ENCODE results near the gene TARS2. TPM values are rescaled to one million over a fixed set of nuclear protein-coding genes. Genes with fewer than 3 reads are reported as not detected.

The TARS2 gene
- polyA plus RNA-seq, 2 of the 4 experiments (the other 2 are of a cell fraction): 19.4 to 21.6 TPM

DNA sequence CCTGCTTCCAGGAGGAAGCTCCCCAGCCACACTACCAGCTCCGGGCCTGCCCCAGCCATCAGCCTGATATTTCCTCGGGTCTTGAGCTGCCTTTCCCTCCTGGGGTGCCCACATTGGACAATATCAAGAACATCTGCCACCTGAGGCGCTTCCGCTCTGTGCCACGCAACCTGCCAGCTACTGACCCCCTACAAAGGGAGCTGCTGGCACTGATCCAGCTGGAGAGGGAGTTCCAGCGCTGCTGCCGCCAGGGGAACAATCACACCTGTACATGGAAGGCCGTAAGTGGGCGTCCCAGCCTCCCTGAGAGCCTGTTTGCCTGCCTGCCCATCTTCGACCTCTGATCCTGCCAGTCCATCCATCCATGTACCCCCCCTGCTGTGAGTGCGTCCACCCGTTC lies 24.3 kb downstream of the TARS2 start:
- no peak overlapping the region for H3K27ac ChIP-seq
- H3K9me3 ChIP-seq: no peaks in the 10 kb centered on the region
- ChIA-PET POLR2A (no interaction called here), CTCF (interaction anchor here (0.9 to 12.4 kb wide), 6 partner anchors 9 to 302 kb away, joined by 3 to 114 read pairs (median 4); no protein-coding TSS in a partner anchor)
- 88% methylated on average over 12 of the region's 12 CpGs for WGBS (ENCODE audit: missing lambda C conversion rate)
- no peak for ATAC-seq
- TF ChIP-seq, protein P1, sequence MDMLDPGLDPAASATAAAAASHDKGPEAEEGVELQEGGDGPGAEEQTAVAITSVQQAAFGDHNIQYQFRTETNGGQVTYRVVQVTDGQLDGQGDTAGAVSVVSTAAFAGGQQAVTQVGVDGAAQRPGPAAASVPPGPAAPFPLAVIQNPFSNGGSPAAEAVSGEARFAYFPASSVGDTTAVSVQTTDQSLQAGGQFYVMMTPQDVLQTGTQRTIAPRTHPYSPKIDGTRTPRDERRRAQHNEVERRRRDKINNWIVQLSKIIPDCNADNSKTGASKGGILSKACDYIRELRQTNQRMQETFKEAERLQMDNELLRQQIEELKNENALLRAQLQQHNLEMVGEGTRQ (IDR thresholded peaks at IDR 0.05): no peak
- no peak for TF ChIP-seq SMC3 (IDR thresholded peaks at IDR 0.05)
- no peak for TF ChIP-seq NFE2L2 (conservative IDR thresholded peaks at IDR 0.05; ENCODE audit: low read length)
- TF ChIP-seq RNF2 (IDR thresholded peaks at IDR 0.05; ENCODE audit: borderline replicate concordance, low read depth): no peak
- TF ChIP-seq ZNF302 (CRISPR knock-in tag; IDR thresholded peaks at IDR 0.05): no peak
- no peak for TF ChIP-seq POLR2AphosphoS2 (conservative IDR thresholded peaks at IDR 0.05; ENCODE audit: low read length)
- no peak for TF ChIP-seq CBX2 (IDR thresholded peaks at IDR 0.05; ENCODE audit: borderline replicate concordance, low read depth)
- TF ChIP-seq GATA3 (IDR thresholded peaks at IDR 0.05; ENCODE audit: borderline replicate concordance): no peak
- no peak for TF ChIP-seq FOSB (CRISPR knock-in tag; IDR thresholded peaks at IDR 0.05)
- TF ChIP-seq, protein P2, sequence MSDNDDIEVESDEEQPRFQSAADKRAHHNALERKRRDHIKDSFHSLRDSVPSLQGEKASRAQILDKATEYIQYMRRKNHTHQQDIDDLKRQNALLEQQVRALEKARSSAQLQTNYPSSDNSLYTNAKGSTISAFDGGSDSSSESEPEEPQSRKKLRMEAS (IDR thresholded peaks at IDR 0.05): no peak
- TF ChIP-seq, protein P3, sequence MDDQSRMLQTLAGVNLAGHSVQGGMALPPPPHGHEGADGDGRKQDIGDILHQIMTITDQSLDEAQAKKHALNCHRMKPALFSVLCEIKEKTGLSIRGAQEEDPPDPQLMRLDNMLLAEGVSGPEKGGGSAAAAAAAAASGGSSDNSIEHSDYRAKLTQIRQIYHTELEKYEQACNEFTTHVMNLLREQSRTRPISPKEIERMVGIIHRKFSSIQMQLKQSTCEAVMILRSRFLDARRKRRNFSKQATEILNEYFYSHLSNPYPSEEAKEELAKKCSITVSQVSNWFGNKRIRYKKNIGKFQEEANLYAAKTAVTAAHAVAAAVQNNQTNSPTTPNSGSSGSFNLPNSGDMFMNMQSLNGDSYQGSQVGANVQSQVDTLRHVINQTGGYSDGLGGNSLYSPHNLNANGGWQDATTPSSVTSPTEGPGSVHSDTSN (IDR thresholded peaks at IDR 0.05): no peak
- no peak for DNase-seq (ENCODE audit: low read depth in 1 of 2, low spot score in 1 of 2)
- H3K4me3 ChIP-seq: no peak overlapping the region
- no peak overlapping the region for H3K4me2 ChIP-seq
- H3K4me1 ChIP-seq: peaks cover 22% of the 10 kb centered on the region
- no peak for FAIRE-seq

DNA sequence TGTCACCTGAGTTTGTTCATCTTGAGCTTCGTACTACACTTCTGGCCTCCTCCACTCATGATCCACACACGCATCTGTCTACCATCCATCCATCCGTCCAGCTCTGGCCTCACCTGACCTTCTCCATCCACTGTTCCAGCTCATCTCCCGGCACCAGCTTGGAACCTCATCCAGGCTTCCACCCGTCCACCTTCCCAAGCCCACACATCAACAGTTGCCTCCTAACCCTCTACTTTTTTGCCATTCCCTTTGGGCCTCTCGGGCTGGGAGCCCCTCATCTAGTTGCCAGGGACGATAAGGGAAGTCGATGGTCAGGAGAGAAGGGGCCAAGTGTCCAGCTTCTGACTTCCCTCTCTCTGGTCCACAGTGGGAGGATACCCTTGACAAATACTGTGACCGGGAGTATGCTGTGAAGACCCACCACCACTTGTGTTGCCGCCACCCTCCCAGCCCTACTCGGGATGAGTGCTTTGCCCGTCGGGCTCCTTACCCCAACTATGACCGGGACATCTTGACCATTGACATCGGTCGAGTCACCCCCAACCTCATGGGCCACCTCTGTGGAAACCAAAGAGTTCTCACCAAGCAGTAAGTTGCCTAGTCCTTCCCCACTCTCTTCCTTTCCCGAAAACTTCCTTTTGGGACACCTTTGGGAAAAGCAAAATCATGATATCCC lies 24.9 kb downstream of the TARS2 start:
- CTCF ChIA-PET: interaction anchor here (0.9 to 12.4 kb wide), 6 partner anchors 9 to 301 kb away, joined by 3 to 114 read pairs (median 4); no protein-coding TSS in a partner anchor
- no peak overlapping the region for H3K27ac ChIP-seq
- no peak for ATAC-seq
- H3K9me3 ChIP-seq: no peaks in the 10 kb centered on the region
- TF ChIP-seq MYC (IDR thresholded peaks at IDR 0.05; ENCODE audit: borderline replicate concordance, low read length) (no peak), EHMT2 (IDR thresholded peaks at IDR 0.05; ENCODE audit: low read depth) (no peak), POLR2A (IDR thresholded peaks at IDR 0.05; ENCODE audit: low read length) (no peak), CHD2 (IDR thresholded peaks at IDR 0.05; ENCODE audit: low read length, partially characterized antibody) (no peak), HOXB13 (CRISPR knock-in tag; IDR thresholded peaks at IDR 0.05; ENCODE audit: low read depth) (no peak), RNF2 (IDR thresholded peaks at IDR 0.05; ENCODE audit: borderline replicate concordance, low read depth) (no peak)
- TF ChIP-seq, protein P4, sequence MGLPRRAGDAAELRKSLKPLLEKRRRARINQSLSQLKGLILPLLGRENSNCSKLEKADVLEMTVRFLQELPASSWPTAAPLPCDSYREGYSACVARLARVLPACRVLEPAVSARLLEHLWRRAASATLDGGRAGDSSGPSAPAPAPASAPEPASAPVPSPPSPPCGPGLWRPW (IDR thresholded peaks at IDR 0.05): no peak
- H3K4me3 ChIP-seq: no peak overlapping the region
- WGBS (ENCODE audit: missing lambda C conversion rate): 73% methylated on average over 17 of the region's 17 CpGs
- H3K4me2 ChIP-seq: no peak overlapping the region
- peaks cover 25% of the 10 kb centered on the region for H3K4me1 ChIP-seq
- DNase-seq (ENCODE audit: low read depth in 1 of 2, low spot score in 1 of 2): no peak
- no peak for FAIRE-seq
- POLR2A ChIA-PET: no interaction called here

DNA sequence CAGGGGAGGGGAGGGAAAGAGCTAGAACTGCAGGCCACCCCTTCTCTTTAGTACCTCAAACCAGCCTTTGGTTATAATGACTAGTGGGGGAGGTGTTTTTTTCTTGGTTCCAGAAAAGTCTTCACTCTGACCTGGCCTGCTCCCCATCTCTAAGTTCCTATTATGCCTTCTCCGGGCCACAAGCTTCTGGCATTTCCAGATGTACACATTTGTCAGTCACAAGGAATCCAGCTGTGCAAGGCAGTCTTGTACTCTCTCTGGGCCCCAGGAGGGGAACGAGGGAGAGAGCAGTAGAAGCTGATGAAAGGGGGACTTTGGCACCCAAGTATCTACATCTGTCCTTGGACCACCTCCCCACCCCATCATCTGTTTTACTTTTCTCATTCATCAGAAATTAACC lies 25.6 kb downstream of the TARS2 start:
- no peak overlapping the region for H3K4me2 ChIP-seq
- ATAC-seq: no peak

More for the DNA sequence above, 25.6 kb downstream of the TARS2 start:
- H3K4me3 ChIP-seq: no peak overlapping the region
- FAIRE-seq: no peak
- POLR2A ChIA-PET: no interaction called here
- no peaks in the 10 kb centered on the region for H3K9me3 ChIP-seq
- no peak overlapping the region for H3K27ac ChIP-seq
- DNase-seq (ENCODE audit: low read depth in 1 of 2, low spot score in 1 of 2): no peak
- WGBS (ENCODE audit: missing lambda C conversion rate): 75% methylated on average over 2 of the region's 2 CpGs
- TF ChIP-seq SREBF2 (IDR thresholded peaks at IDR 0.05): no peak
- no peak for TF ChIP-seq ZC3H11A (IDR thresholded peaks at IDR 0.05)
- TF ChIP-seq ZSCAN20 (CRISPR knock-in tag; IDR thresholded peaks at IDR 0.05): no peak
- TF ChIP-seq NPAS2 (CRISPR knock-in tag; IDR thresholded peaks at IDR 0.05; ENCODE audit: borderline replicate concordance): no peak
- TF ChIP-seq KDM5A (IDR thresholded peaks at IDR 0.05): no peak
- no peak for TF ChIP-seq CBX8 (IDR thresholded peaks at IDR 0.05)
- TF ChIP-seq FOSB (CRISPR knock-in tag; IDR thresholded peaks at IDR 0.05): no peak
- no peak for TF ChIP-seq MYC (IDR thresholded peaks at IDR 0.05; ENCODE audit: borderline replicate concordance, low read length)
- TF ChIP-seq, protein P4 (IDR thresholded peaks at IDR 0.05): no peak
- TF ChIP-seq HDAC2 (IDR thresholded peaks at IDR 0.05): no peak
- TF ChIP-seq TP53 (CRISPR knock-in tag; IDR thresholded peaks at IDR 0.05): no peak
- no peak for TF ChIP-seq CBX2 (IDR thresholded peaks at IDR 0.05; ENCODE audit: borderline replicate concordance, low read depth)
- TF ChIP-seq POLR2AphosphoS2 (conservative IDR thresholded peaks at IDR 0.05; ENCODE audit: low read length): no peak
- TF ChIP-seq KDM1A (IDR thresholded peaks at IDR 0.05; ENCODE audit: low read depth): no peak
- no peak for TF ChIP-seq RNF2 (IDR thresholded peaks at IDR 0.05; ENCODE audit: borderline replicate concordance, low read depth)
- TF ChIP-seq PHF8 (IDR thresholded peaks at IDR 0.05; ENCODE audit: borderline replicate concordance, low read depth): no peak
- no peak for TF ChIP-seq FOXS1 (CRISPR knock-in tag; IDR thresholded peaks at IDR 0.05)
- TF ChIP-seq, protein P5, sequence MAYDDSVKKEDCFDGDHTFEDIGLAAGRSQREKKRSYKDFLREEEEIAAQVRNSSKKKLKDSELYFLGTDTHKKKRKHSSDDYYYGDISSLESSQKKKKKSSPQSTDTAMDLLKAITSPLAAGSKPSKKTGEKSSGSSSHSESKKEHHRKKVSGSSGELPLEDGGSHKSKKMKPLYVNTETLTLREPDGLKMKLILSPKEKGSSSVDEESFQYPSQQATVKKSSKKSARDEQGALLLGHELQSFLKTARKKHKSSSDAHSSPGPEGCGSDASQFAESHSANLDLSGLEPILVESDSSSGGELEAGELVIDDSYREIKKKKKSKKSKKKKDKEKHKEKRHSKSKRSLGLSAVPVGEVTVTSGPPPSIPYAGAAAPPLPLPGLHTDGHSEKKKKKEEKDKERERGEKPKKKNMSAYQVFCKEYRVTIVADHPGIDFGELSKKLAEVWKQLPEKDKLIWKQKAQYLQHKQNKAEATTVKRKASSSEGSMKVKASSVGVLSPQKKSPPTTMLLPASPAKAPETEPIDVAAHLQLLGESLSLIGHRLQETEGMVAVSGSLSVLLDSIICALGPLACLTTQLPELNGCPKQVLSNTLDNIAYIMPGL (CRISPR knock-in tag; IDR thresholded peaks at IDR 0.05; ENCODE audit: borderline replicate concordance): no peak
- H3K4me1 ChIP-seq: peaks cover 21% of the 10 kb centered on the region
- CTCF ChIA-PET: interaction anchor here (1.4 to 12.4 kb wide), 2 partner anchors 19 to 48 kb away, joined by 3 to 114 read pairs; no protein-coding TSS in a partner anchor
